ENCODE data around the gene LAMA3. TPM values are rescaled to one million over a fixed set of nuclear protein-coding genes. Genes with fewer than 3 reads are reported as not detected.
A peak's percentile ranks its signal among the peaks of the same experiment; 100 is the strongest.

Gene LAMA3
- total and polyA plus RNA-seq, 12 donors = 1.6 to 10.2 (median 4.0) TPM

DNA sequence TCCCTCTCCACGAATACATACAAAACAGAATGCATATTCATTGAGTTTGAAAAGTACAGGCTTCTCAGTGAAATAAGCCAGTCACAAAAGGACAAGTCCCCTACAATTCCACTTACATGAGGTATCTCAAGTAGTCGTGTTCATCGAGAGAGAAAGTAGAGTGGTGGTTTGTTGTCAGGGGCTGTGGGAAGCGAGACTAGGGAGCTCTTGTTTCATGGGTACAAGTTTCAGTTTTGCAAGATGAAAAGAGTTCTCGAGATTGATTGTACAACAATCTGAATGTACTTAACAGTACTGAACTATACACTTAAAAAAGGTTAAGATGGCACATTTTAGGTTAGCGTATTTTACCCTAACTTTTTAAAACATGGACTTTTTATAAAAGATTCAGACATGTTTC is 253.9 kb downstream of the LAMA3 start:
- intact Hi-C loops (cut with DNase I) = no loop called here
- no peaks in the 10 kb centered on the region for H3K27me3 ChIP-seq
- H3K36me3 ChIP-seq (replicated peaks in 1 of 2) = no peaks in the 10 kb centered on the region
- DNase-seq = no peak
- TF ChIP-seq POLR2A (IDR thresholded peaks at IDR 0.05) = no peak
- TF ChIP-seq, protein P1, sequence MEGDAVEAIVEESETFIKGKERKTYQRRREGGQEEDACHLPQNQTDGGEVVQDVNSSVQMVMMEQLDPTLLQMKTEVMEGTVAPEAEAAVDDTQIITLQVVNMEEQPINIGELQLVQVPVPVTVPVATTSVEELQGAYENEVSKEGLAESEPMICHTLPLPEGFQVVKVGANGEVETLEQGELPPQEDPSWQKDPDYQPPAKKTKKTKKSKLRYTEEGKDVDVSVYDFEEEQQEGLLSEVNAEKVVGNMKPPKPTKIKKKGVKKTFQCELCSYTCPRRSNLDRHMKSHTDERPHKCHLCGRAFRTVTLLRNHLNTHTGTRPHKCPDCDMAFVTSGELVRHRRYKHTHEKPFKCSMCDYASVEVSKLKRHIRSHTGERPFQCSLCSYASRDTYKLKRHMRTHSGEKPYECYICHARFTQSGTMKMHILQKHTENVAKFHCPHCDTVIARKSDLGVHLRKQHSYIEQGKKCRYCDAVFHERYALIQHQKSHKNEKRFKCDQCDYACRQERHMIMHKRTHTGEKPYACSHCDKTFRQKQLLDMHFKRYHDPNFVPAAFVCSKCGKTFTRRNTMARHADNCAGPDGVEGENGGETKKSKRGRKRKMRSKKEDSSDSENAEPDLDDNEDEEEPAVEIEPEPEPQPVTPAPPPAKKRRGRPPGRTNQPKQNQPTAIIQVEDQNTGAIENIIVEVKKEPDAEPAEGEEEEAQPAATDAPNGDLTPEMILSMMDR (IDR thresholded peaks at IDR 0.05) = no peak
- no peaks in the 10 kb centered on the region for H3K4me1 ChIP-seq (replicated peaks in 1 of 2)
- no peak overlapping the region for H3K4me3 ChIP-seq
- WGBS, 4 donors = 85 to 89% (median 89%) methylated on average over 6 of the region's 6 CpGs
- H3K9me3 ChIP-seq (replicated peaks in 1 of 3) = no peaks in the 10 kb centered on the region
- H3K27ac ChIP-seq = no peak overlapping the region

DNA sequence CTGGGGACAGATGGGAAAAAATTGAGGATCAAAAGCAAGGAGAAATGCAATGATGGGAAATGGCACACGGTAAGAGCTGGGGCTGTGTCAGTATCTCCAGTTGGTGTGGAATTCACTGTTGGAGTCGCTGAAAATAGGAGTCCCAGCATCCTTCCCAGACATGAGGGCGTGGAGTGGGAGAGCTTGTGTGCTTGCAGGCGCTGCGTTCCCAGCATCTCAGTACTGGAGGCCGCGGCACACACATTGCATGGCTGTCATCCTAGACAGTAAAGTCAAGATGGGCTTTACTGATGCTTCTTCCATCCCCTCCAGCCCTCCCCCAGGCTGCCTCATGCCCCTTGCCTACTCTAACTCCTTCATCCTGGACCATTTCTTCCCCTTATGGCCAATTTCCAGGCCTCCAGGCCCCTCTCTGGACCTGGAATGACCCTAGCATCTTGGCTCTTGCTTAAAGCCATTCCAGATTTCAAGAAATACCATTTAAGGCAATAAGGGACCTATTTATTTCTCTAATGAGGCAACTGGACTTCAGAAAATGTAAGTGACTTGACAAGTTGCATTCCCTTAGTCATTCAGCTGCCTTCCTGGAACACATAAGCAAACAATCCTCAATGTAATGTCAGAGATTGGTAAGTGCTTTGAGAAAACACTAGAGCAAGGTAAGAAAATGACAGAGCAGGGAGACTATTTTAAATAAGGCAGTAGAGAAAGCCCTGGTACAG is 254.8 kb downstream of the LAMA3 start:
- no peak for DNase-seq
- H3K27ac ChIP-seq = peak overlapping the region in 1 of 5 donors; percentile 26
- no peaks in the 10 kb centered on the region for H3K36me3 ChIP-seq (replicated peaks in 1 of 2)
- H3K27me3 ChIP-seq = no peaks in the 10 kb centered on the region
- H3K9me3 ChIP-seq (replicated peaks in 1 of 3) = no peaks in the 10 kb centered on the region
- TF ChIP-seq POLR2A (IDR thresholded peaks at IDR 0.05) = no peak
- TF ChIP-seq, protein P1 (IDR thresholded peaks at IDR 0.05) = no peak
- WGBS, 4 donors = 93 to 98% (median 96%) methylated on average over 7 of the region's 7 CpGs
- intact Hi-C loops (cut with DNase I) = no loop called here
- no peaks in the 10 kb centered on the region for H3K4me1 ChIP-seq (replicated peaks in 1 of 2)
- no peak overlapping the region for H3K4me3 ChIP-seq

DNA sequence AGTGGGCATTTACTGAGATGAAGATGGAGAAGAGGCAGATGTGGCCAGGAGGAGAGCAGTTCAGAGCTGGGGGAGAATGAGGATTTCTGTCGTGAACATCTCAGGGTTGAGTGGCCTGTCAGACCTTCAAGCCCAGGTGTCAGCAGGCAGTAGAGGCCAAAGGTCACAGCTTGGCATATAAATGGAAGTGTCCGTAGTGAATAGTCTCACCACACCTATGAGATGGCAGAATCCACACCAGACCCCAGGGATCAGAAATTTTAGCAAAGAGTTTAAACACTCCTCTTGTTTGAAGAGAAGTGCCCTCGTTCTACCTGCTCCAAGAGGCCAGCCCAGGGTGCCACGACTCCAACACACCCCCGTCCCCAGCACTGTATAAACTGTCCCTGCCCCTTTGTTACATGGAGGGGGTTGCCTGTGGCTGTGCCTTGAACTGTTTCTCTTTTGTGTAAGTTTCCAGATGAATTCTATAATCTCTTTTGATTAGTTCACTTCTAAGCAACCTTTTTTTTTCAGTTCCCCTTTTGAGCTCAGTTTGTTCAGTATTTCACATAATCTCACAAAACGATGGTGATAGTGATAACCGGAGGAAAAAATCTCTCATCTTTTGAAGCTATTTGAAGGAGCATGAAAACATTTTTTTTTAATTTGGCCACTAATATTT is 256.3 kb downstream of the LAMA3 start:
- no peak for DNase-seq
- intact Hi-C loops (cut with DNase I) = no loop called here
- Histone ChIP-seq H3K4me1 (replicated peaks in 1 of 2) (no peaks in the 10 kb centered on the region), H3K27me3 (no peaks in the 10 kb centered on the region), H3K9me3 (replicated peaks in 1 of 3) (no peaks in the 10 kb centered on the region), H3K36me3 (replicated peaks in 1 of 2) (no peaks in the 10 kb centered on the region), H3K4me3 (no peak overlapping the region), H3K27ac (no peak overlapping the region)
- 85 to 91% (median 86%) methylated on average over 7 of the region's 7 CpGs for WGBS, 4 donors
- TF ChIP-seq, protein P1 (IDR thresholded peaks at IDR 0.05) = no peak
- no peak for TF ChIP-seq POLR2A (IDR thresholded peaks at IDR 0.05)

- Histone ChIP-seq H3K4me3 (no peak overlapping the region), H3K9me3 (replicated peaks in 1 of 3) (no peaks in the 10 kb centered on the region), H3K4me1 (replicated peaks in 1 of 2) (no peaks in the 10 kb centered on the region), H3K36me3 (replicated peaks in 1 of 2) (no peaks in the 10 kb centered on the region), H3K27me3 (no peaks in the 10 kb centered on the region), H3K27ac (no peak overlapping the region)
- TF ChIP-seq POLR2A (IDR thresholded peaks at IDR 0.05) = no peak
- TF ChIP-seq, protein P1 (IDR thresholded peaks at IDR 0.05) = no peak
- intact Hi-C loops (cut with DNase I) = no loop called here
- no peak for DNase-seq
- 86 to 88% (median 88%) methylated on average over 5 of the region's 5 CpGs for WGBS, 4 donors
Observed at GRCh38 chr18:23949863-23950262, 260.6 kb downstream of the LAMA3 start.

Measured in adrenal gland (tissue), 12 donors.